K562 (cell line): Measurements from ENCODE around the gene KRT83. TPM values are rescaled to one million over a fixed set of nuclear protein-coding genes. Genes with fewer than 3 reads are reported as not detected.

Source experiments
- BACH1 ChIP-seq: fragments of 200-800 bp; sonication (Bioruptor generic); IDR thresholded peaks from 2 replicates; pipeline ENCODE4 v1.6.1; 2016; ENCODE audit warnings: missing genetic modification characterization, missing compliant biosample characterization
- BCLAF1 ChIP-seq, 2 experiments: fragments of 450-650 bp in 1 of 2; IDR thresholded peaks; 2 replicates each; pipeline ENCODE4 v1.6.1; 2011 to 2017; ENCODE audit warnings: low read depth in 2 of 2, antibody characterized with exemption in 1 of 2, borderline replicate concordance in 1 of 2, low read length in 1 of 2, mild to moderate bottlenecking in 1 of 2, mixed read lengths in 1 of 2; ENCODE audit not compliant: control insufficient read depth in 1 of 2
- CEBPZ ChIP-seq: fragments of 150-350 bp; IDR thresholded peaks from 2 replicates; pipeline ENCODE4 v1.6.1; 2014; ENCODE audit warnings: low read depth, mild to moderate bottlenecking, low read length, borderline replicate concordance
- FOS ChIP-seq: IDR thresholded peaks from 3 replicates; pipeline ENCODE4 v1.6.1; 2011; ENCODE audit not compliant: insufficient read length; ENCODE audit errors: extremely low read depth
- HDGF ChIP-seq: fragments of 450-650 bp; IDR thresholded peaks from 2 replicates; pipeline ENCODE4 v1.6.1; 2016
- MCM7 ChIP-seq, 2 experiments: fragments of 450-650 bp; IDR thresholded peaks; 2 replicates each; pipeline ENCODE4 v1.6.1; 2016 to 2018
- MTF1 ChIP-seq: fragments of 250-450 bp; sonication (Bioruptor Pico); IDR thresholded peaks from 2 replicates; pipeline ENCODE4 v1.9.0; 2021; ENCODE audit warnings: moderate library complexity, mild to moderate bottlenecking, inconsistent platforms, borderline replicate concordance
- NR2C1 ChIP-seq, 2 experiments: fragments of 450-650 bp; IDR thresholded peaks; 2 replicates each; pipeline ENCODE4 v1.6.1; 2017; ENCODE audit warnings: mild to moderate bottlenecking in 2 of 2, antibody characterized with exemption in 1 of 2, inconsistent platforms in 1 of 2, missing compliant biosample characterization in 1 of 2, missing genetic modification characterization in 1 of 2
- NR2C2 ChIP-seq, 2 experiments: fragments of 200-800 bp in 1 of 2; sonication (Bioruptor generic) in 1 of 2; sonication (generic) in 1 of 2; formaldehyde crosslinking in 1 of 2; IDR thresholded peaks; 2 replicates each; pipeline versions ENCODE4 v1.6.1 to v1.8.0; 2016 to 2022; ENCODE audit warnings: mild to moderate bottlenecking in 1 of 2, missing compliant biosample characterization in 1 of 2, missing genetic modification characterization in 1 of 2, missing genetic modification reagents in 1 of 2
- POLR2AphosphoS2 ChIP-seq: IDR thresholded peaks from 2 replicates; pipeline ENCODE4 v1.6.1; 2012; ENCODE audit warnings: low read length, improper control_type of control experiment
- PURB ChIP-seq: sonication (generic); formaldehyde crosslinking; IDR thresholded peaks from 2 replicates; pipeline ENCODE4 v1.9.0; 2021; ENCODE audit warnings: low read depth, mild to moderate bottlenecking, missing genetic modification reagents
- SIN3A ChIP-seq, 2 experiments: fragments of 150-350 bp in 1 of 2; IDR thresholded peaks; 2 replicates each; pipeline ENCODE4 v1.6.1; 2011 to 2016; ENCODE audit warnings: borderline replicate concordance in 2 of 2, low read depth in 2 of 2, low read length in 2 of 2, mild to moderate bottlenecking in 2 of 2, moderate library complexity in 2 of 2; ENCODE audit not compliant: control insufficient read depth in 1 of 2
- UBTF ChIP-seq, 2 experiments: IDR thresholded peaks; 2 replicates each; pipeline ENCODE4 v1.6.1; 2012; ENCODE audit warnings: improper control_type of control experiment in 2 of 2, low read depth in 2 of 2, low read length in 2 of 2, borderline replicate concordance in 1 of 2
- ZNF644 ChIP-seq: fragments of 200-800 bp; sonication (Bioruptor generic); IDR thresholded peaks from 2 replicates; pipeline ENCODE4 v1.6.1; 2016; ENCODE audit warnings: low read depth, missing genetic modification characterization, missing compliant biosample characterization
- polyA plus RNA-seq, 8 experiments: library from polyadenylated mRNA; depleted of rRNA in 4 of 8; stranded (reverse) in 5 of 8; unstranded in 3 of 8; fragments of >200 nt; fragmentation: Nextera tagmentation in 2 of 8; fragmentation: Illumina TruSeq in 1 of 8; extraction: Ambion mirVana in 2 of 8; extraction: Trizol in 1 of 8; gene quantifications; 2 replicates each; pipeline versions ENCODE4 v1.2.1 to v1.2.3, GENCODE V29; 2011 to 2014; ENCODE audit warnings: inconsistent platforms in 1 of 8, missing spikeins in 1 of 8
- total RNA-seq, 7 experiments: library from RNA; depleted of rRNA in 6 of 7; stranded (reverse); fragments of >200 nt in 6 of 7; fragmentation: Illumina TruSeq in 2 of 7; extraction: Trizol in 2 of 7; gene quantifications; 2 replicates each; pipeline versions ENCODE4 v1.2.1 to v1.2.3, GENCODE V29; 2011 to 2021; ENCODE audit warnings: low replicate concordance in 1 of 7

KRT83 gene
- total and polyA plus RNA-seq, 9 of the 15 experiments (the other 6 are each of a cell fraction or from before 2014, with no cell fraction given), result not detected

DNA sequence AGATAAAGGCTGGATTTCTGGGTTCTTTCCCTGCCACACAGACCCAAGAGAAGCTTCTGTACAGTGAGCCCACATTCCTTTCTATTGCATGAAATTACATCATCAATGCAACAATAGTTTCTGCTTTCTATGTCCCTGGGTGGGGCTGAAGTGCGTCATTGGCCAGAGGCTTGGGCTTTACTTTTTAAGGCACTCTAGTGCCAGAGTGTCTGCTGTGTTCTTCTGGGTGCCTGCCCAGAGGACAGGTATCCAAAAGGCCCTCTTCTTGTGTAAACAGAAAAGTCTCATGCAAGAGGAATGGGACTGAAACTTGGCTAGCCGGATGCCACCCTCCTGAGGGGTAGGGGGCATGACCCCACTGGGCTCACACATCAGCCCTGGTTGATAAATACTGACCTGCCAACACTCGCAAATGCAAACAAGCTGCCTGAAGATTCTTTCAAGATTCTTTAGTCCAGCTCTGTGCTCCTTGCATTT is 40.8 kb downstream of the KRT83 start (continued):
- no peak for TF ChIP-seq UBTF (IDR thresholded peaks at IDR 0.05; ENCODE audit: borderline replicate concordance in 1 of 2, low read depth in 2 of 2, low read length in 2 of 2)
- TF ChIP-seq BCLAF1 (IDR thresholded peaks at IDR 0.05; ENCODE audit: borderline replicate concordance in 1 of 2, control insufficient read depth in 1 of 2, low read depth in 2 of 2, low read length in 1 of 2), result no peak
- TF ChIP-seq SIN3A (IDR thresholded peaks at IDR 0.05; ENCODE audit: borderline replicate concordance in 2 of 2, control insufficient read depth in 1 of 2, low read depth in 2 of 2, low read length in 2 of 2), result no peak
- no peak for TF ChIP-seq NR2C1 (IDR thresholded peaks at IDR 0.05)
- no peak for TF ChIP-seq NR2C1 (tag; IDR thresholded peaks at IDR 0.05)
- no peak for TF ChIP-seq CEBPZ
- no peak for TF ChIP-seq MTF1 (CRISPR knock-in tag)
- TF ChIP-seq MCM7 (IDR thresholded peaks at IDR 0.05), result no peak
- TF ChIP-seq FOS, result no peak
- TF ChIP-seq HDGF, result no peak
- TF ChIP-seq ZNF644, result peak; percentile 60; the same call in 1 of the 2 replicates
- TF ChIP-seq NR2C2 (CRISPR knock-in tag; IDR thresholded peaks at IDR 0.05), result no peak
- TF ChIP-seq NR2C2 (tag; IDR thresholded peaks at IDR 0.05), result peak; percentile 64; the same call in 1 of the 2 replicates
- TF ChIP-seq POLR2AphosphoS2, result no peak
- no peak for TF ChIP-seq PURB (CRISPR knock-in tag)
- no peak for TF ChIP-seq BACH1 (tag)
